HCT116 (cell line): ENCODE results near the gene NEDD4L. TPM values are rescaled to one million over a fixed set of nuclear protein-coding genes. Genes with fewer than 3 reads are reported as not detected.
A peak's percentile ranks its signal among the peaks of the same experiment; 100 is the strongest.

Experiments used
- ATAC-seq: fragments of 200-7000 bp; cut with Tn5 transposase; 2 replicates; pipeline ENCODE4 v1.9.1; 2020; ENCODE audit warnings: mild to moderate bottlenecking, moderate library complexity
- BruUV-seq: library from RNA; stranded (reverse); fragments of 400-500 nt; replicated peaks from 2 replicates; lab custom pipeline; 2021; lab: Mats Ljungman, UMichigan
- CTCF ChIA-PET: fragments of 300-600 bp; sonication (Branson Sonifier 250); formaldehyde crosslinking; loops from one replicate; lab custom pipeline; 2021; ENCODE audit warnings: antibody characterized with exemption; lab: Charles Lee
- POLR2A ChIA-PET: fragments of 300-600, 350-600 bp; sonication (Branson Sonifier 250); formaldehyde crosslinking; loops from one replicate; lab custom pipeline; 2021; ENCODE audit warnings: antibody characterized with exemption; lab: Charles Lee
- RAD21 ChIA-PET, 2 experiments: fragments of 300-600 bp; sonication (Branson Sonifier 250); formaldehyde crosslinking; loops; one replicate each; lab custom pipeline; 2023; ENCODE audit warnings: low total read pairs in 2 of 2; ENCODE audit not compliant: uncharacterized antibody in 2 of 2, unreplicated experiment in 2 of 2, low non-redundant PET in 1 of 2; lab: Charles Lee
- DNase-seq: peaks from one replicate; pipeline ENCODE4 v3.0.0-alpha.2; 2010; ENCODE audit warnings: low read depth, low spot score
- H2AFZ ChIP-seq: fragments of 200-600 bp; shearing (Covaris generic), sonication (generic); 2 replicates; pipeline ENCODE4 v1.6.1; 2017; ENCODE audit warnings: low read depth, mixed run types, mixed read lengths, antibody characterized with exemption, low read length; ENCODE audit not compliant: poor library complexity, severe bottlenecking
- H3K27ac ChIP-seq: 2 replicates; pipeline ENCODE4 v1.5.1; 2012; ENCODE audit warnings: low read depth, low read length
- H3K27me3 ChIP-seq: fragments of 200-600 bp; sonication (generic); 2 replicates; pipeline ENCODE4 v1.6.1; 2016; ENCODE audit warnings: mixed run types, low read length, mixed read lengths; ENCODE audit not compliant: insufficient read depth
- H3K36me3 ChIP-seq, 2 experiments: fragments of 200-500 bp in 1 of 2; fragments of 200-600 bp in 1 of 2; sonication (Bioruptor generic) in 1 of 2; sonication (generic) in 1 of 2; 2 replicates each; pipeline versions ENCODE4 v1.5.1 to v1.6.1; 2014 to 2016; ENCODE audit warnings: low read length in 2 of 2, inconsistent platforms in 1 of 2, mixed read lengths in 1 of 2, mixed run types in 1 of 2; ENCODE audit not compliant: insufficient read depth in 2 of 2, control insufficient read depth in 1 of 2
- H3K4me1 ChIP-seq, 2 experiments: fragments of 200-600 bp in 1 of 2; sonication (generic) in 1 of 2; 2 replicates each; pipeline versions ENCODE4 v1.5.1 to v1.6.1; 2012 to 2017; ENCODE audit warnings: low read length in 2 of 2, inconsistent platforms in 1 of 2, mild to moderate bottlenecking in 1 of 2, mixed read lengths in 1 of 2, mixed run types in 1 of 2, moderate library complexity in 1 of 2; ENCODE audit not compliant: insufficient read depth in 2 of 2, control insufficient read depth in 1 of 2
- H3K4me2 ChIP-seq: fragments of 200-600 bp; sonication (generic); 2 replicates; pipeline ENCODE4 v1.6.1; 2017; ENCODE audit warnings: mixed run types, low read length, mixed read lengths
- H3K4me3 ChIP-seq, 2 experiments: fragments of 200-600 bp in 1 of 2; sonication (generic) in 1 of 2; replicated peaks in 1 of 2; 2 replicates each; pipeline ENCODE4 v1.5.1; 2011 to 2016; ENCODE audit warnings: low read length in 2 of 2, control low read depth in 1 of 2, low read depth in 1 of 2, mild to moderate bottlenecking in 1 of 2, mixed read lengths in 1 of 2, mixed run types in 1 of 2
- H3K79me2 ChIP-seq: fragments of 200-600 bp; sonication (generic); 2 replicates; pipeline ENCODE4 v1.6.1; 2017; ENCODE audit warnings: mild to moderate bottlenecking, mixed run types, low read length, moderate library complexity, mixed read lengths; ENCODE audit not compliant: insufficient read depth
- H3K9ac ChIP-seq: fragments of 200-600 bp; sonication (generic); 2 replicates; pipeline ENCODE4 v1.6.1; 2016; ENCODE audit warnings: low read length, mixed read lengths
- H3K9me2 ChIP-seq: fragments of 200-600 bp; sonication (generic), shearing (Covaris generic); 2 replicates; pipeline ENCODE4 v1.6.1; 2017; ENCODE audit warnings: mixed run types, mild to moderate bottlenecking, moderate library complexity; ENCODE audit not compliant: insufficient read depth
- H3K9me3 ChIP-seq, 2 experiments: fragments of 200-500 bp in 1 of 2; fragments of 200-600 bp in 1 of 2; sonication (Bioruptor generic) in 1 of 2; sonication (generic) in 1 of 2; 2 replicates each; pipeline ENCODE4 v1.6.1; 2014 to 2017; ENCODE audit warnings: low read length in 2 of 2, mixed read lengths in 2 of 2, inconsistent platforms in 1 of 2, low read depth in 1 of 2, mild to moderate bottlenecking in 1 of 2, mixed run types in 1 of 2, moderate library complexity in 1 of 2; ENCODE audit not compliant: control insufficient read depth in 1 of 2, insufficient read depth in 1 of 2
- H4K20me1 ChIP-seq: fragments of 200-600 bp; sonication (generic), shearing (Covaris generic); 2 replicates; pipeline ENCODE4 v1.6.1; 2017; ENCODE audit warnings: mixed run types, mild to moderate bottlenecking, moderate library complexity; ENCODE audit not compliant: insufficient read depth
- ATF3 ChIP-seq: IDR thresholded peaks from 2 replicates; pipeline ENCODE4 v1.6.1; 2012
- CBX3 ChIP-seq: IDR thresholded peaks from 2 replicates; pipeline ENCODE4 v1.6.1; 2012; ENCODE audit warnings: low read depth
- CEBPB ChIP-seq: IDR thresholded peaks from 2 replicates; pipeline ENCODE4 v1.6.1; 2012; ENCODE audit warnings: low read depth
- CTCF ChIP-seq, 3 experiments: fragments of 200-600 bp in 1 of 3; sonication (generic) in 1 of 3; IDR thresholded peaks in 2 of 3; conservative IDR thresholded peaks in 1 of 3; 2 replicates each; pipeline ENCODE4 v1.5.1; 2012 to 2017; ENCODE audit warnings: low read depth in 2 of 3, low read length in 2 of 3, antibody characterized with exemption in 1 of 3, borderline replicate concordance in 1 of 3, control low read depth in 1 of 3, mild to moderate bottlenecking in 1 of 3, mixed read lengths in 1 of 3, mixed run types in 1 of 3, moderate library complexity in 1 of 3; ENCODE audit not compliant: insufficient read depth in 1 of 3
- EGR1 ChIP-seq: IDR thresholded peaks from 2 replicates; pipeline ENCODE4 v1.6.1; 2012; ENCODE audit warnings: low read depth
- ELF1 ChIP-seq: IDR thresholded peaks from 2 replicates; pipeline ENCODE4 v1.6.1; 2012; ENCODE audit warnings: low read depth, borderline replicate concordance
- EZH2phosphoT487 ChIP-seq: fragments of 200-600 bp; IDR thresholded peaks from 2 replicates; pipeline ENCODE4 v1.6.1; 2018; ENCODE audit warnings: antibody characterized with exemption, borderline replicate concordance
- JUND ChIP-seq: IDR thresholded peaks from 2 replicates; pipeline ENCODE4 v1.6.1; 2012
- MAX ChIP-seq: IDR thresholded peaks from 2 replicates; pipeline ENCODE4 v1.6.1; 2012
- POLR2A ChIP-seq: IDR thresholded peaks from 2 replicates; pipeline ENCODE4 v1.7.0; 2011; ENCODE audit warnings: borderline replicate concordance; ENCODE audit not compliant: insufficient read depth, insufficient read length; ENCODE audit errors: extremely low read depth
- POLR2AphosphoS5 ChIP-seq: IDR thresholded peaks from 2 replicates; pipeline ENCODE4 v1.6.1; 2011; ENCODE audit warnings: mild to moderate bottlenecking, low read depth, low read length, moderate library complexity
- RAD21 ChIP-seq: IDR thresholded peaks from 2 replicates; pipeline ENCODE4 v1.6.1; 2012; ENCODE audit warnings: low read depth, mild to moderate bottlenecking
- REST ChIP-seq: IDR thresholded peaks from 2 replicates; pipeline ENCODE4 v1.6.1; 2012; ENCODE audit warnings: low read depth
- SIN3A ChIP-seq: IDR thresholded peaks from 2 replicates; pipeline ENCODE4 v1.6.1; 2012; ENCODE audit warnings: low read depth
- SRF ChIP-seq: IDR thresholded peaks from 2 replicates; pipeline ENCODE4 v1.6.1; 2012; ENCODE audit warnings: low read depth
- TCF7L2 ChIP-seq: IDR thresholded peaks from 2 replicates; pipeline ENCODE4 v1.7.0; 2011; ENCODE audit warnings: borderline replicate concordance, inconsistent platforms; ENCODE audit not compliant: insufficient read depth, insufficient read length; ENCODE audit errors: extremely low read depth
- YY1 ChIP-seq: IDR thresholded peaks from 2 replicates; pipeline ENCODE4 v1.6.1; 2011; ENCODE audit warnings: low read length, low read depth, moderate library complexity, mild to moderate bottlenecking; ENCODE audit not compliant: insufficient replicate concordance; ENCODE audit errors: extremely low read depth
- ZBTB33 ChIP-seq: IDR thresholded peaks from 2 replicates; pipeline ENCODE4 v1.6.1; 2011; ENCODE audit warnings: mild to moderate bottlenecking, low read length, moderate library complexity; ENCODE audit not compliant: insufficient replicate concordance; ENCODE audit errors: extremely low read depth
- ZFX ChIP-seq: fragments of 450-650 bp; IDR thresholded peaks from 2 replicates; pipeline ENCODE4 v1.6.1; 2017
- ZNF274 ChIP-seq: fragments of 200-500 bp; sonication (Bioruptor generic); IDR thresholded peaks from 2 replicates; pipeline ENCODE4 v1.6.1; 2014; ENCODE audit warnings: mild to moderate bottlenecking, low read depth, low read length, inconsistent platforms
- intact Hi-C: fragments of 100-400 bp; cut with micrococcal nuclease; formaldehyde crosslinking; loops from 2 replicates; pipeline ENCODE4 v1.10.0; 2022
- total RNA-seq: library from RNA; stranded (reverse); gene quantifications from one replicate; pipeline ENCODE4 v1.2.1, GENCODE V29; 2021; ENCODE audit not compliant: unreplicated experiment

NEDD4L gene
- total RNA-seq, 1 experiment from 2014 or later = 41.5 TPM

- H3K9me3 ChIP-seq = no peaks in the 10 kb centered on the region
- intact Hi-C loops = no loop called here
- H2AFZ ChIP-seq = no peak overlapping the region
- H3K4me3 ChIP-seq = peak overlapping the region; percentile 0 to 45; a peak in 3 of 4 replicates
- ATAC-seq = peak; percentile 76
- DNase-seq = peak; percentile 65
- RAD21 ChIA-PET = no interaction called here
- no TSS peak for BruUV-seq
- POLR2A ChIA-PET = interaction anchor here (1.3 kb wide), 2 partner anchors 15 to 94 kb away, joined by 3 to 4 read pairs; no protein-coding TSS in a partner anchor
- H3K4me2 ChIP-seq = peak overlapping the region; percentile 67
- peak overlapping the region; percentile 57 for H3K9ac ChIP-seq
- peak overlapping the region; percentile 63 for H3K27ac ChIP-seq
- H3K36me3 ChIP-seq = no peaks in the 10 kb centered on the region
- H3K27me3 ChIP-seq = no peaks in the 10 kb centered on the region
- H3K79me2 ChIP-seq = no peaks in the 10 kb centered on the region
- H4K20me1 ChIP-seq = no peaks in the 10 kb centered on the region
- peaks cover 43 to 60% of the 10 kb centered on the region in 2 experiments for H3K4me1 ChIP-seq
- H3K9me2 ChIP-seq = no peaks in the 10 kb centered on the region
- CTCF ChIA-PET = no interaction called here
- TF ChIP-seq SIN3A (peak; percentile 45; the same call in 1 of the 2 replicates), POLR2AphosphoS5 (no peak), TCF7L2 (peak; percentile 60), CEBPB (peak; percentile 49), EGR1 (no peak), YY1 (no peak), JUND (peak; percentile 47; the same call in 1 of the 2 replicates), SRF (0 out of 2 replicates have a peak, but pooled peaks have one; percentile 19), RAD21 (no peak; the same call in 1 of the 2 replicates), ATF3 (no peak), ZNF274 (no peak), REST (no peak), ZFX (no peak), MAX (peak; percentile 75), POLR2A (no peak), CBX3 (no peak), EZH2phosphoT487 (no peak), ZBTB33 (no peak), ELF1 (peak; percentile 20; the same call in 1 of the 2 replicates), CTCF (IDR thresholded peaks at IDR 0.05 in 2 of 3, conservative IDR thresholded peaks at IDR 0.05 in 1 of 3; ENCODE audit: borderline replicate concordance in 1 of 3, insufficient read depth in 1 of 3, low read depth in 2 of 3, low read length in 2 of 3) (no peak)
These were observed 271.8 kb downstream of the NEDD4L start for GRCh38 chr18:58315739-58316215.
